BJ (cell line): ENCODE results near the gene PHLPP1. TPM values are rescaled to one million over a fixed set of nuclear protein-coding genes. Genes with fewer than 3 reads are reported as not detected.

Source experiments
- CTCF ChIA-PET: fragments of 350-600 bp; formaldehyde crosslinking; extraction: SDS; loops from one replicate; lab custom pipeline; 2021; ENCODE audit warnings: antibody characterized with exemption, inconsistent platforms; lab: Yijun Ruan, JAX
- POLR2A ChIA-PET: fragments of 300-600 bp; sonication (Branson Sonifier 250); formaldehyde crosslinking; extraction: SDS; loops from one replicate; lab custom pipeline; 2021; ENCODE audit warnings: antibody characterized with exemption; lab: Charles Lee
- DNase-seq: peaks from one replicate; pipeline ENCODE4 v3.0.0-alpha.2; 2011; ENCODE audit warnings: low read depth
- H3K27me3 ChIP-seq: 2 replicates; pipeline ENCODE4 v1.6.0; 2011; ENCODE audit warnings: low read length; ENCODE audit not compliant: control insufficient read depth, insufficient read depth
- H3K36me3 ChIP-seq: 2 replicates; pipeline ENCODE4 v1.5.1; 2011; ENCODE audit warnings: low read length; ENCODE audit not compliant: control insufficient read depth, insufficient read depth
- H3K4me3 ChIP-seq: 2 replicates; pipeline ENCODE4 v1.5.1; 2011; ENCODE audit warnings: low read depth, mild to moderate bottlenecking, control low read depth, low read length
- CTCF ChIP-seq: IDR thresholded peaks from 2 replicates; pipeline ENCODE4 v1.5.1; 2011; ENCODE audit warnings: low read depth, mild to moderate bottlenecking, control low read depth, inconsistent platforms, low read length, moderate library complexity; ENCODE audit not compliant: insufficient read depth
- polyA plus RNA-seq: library from polyadenylated mRNA; depleted of rRNA; stranded (reverse); fragments of >200 nt; gene quantifications from 2 replicates; pipeline ENCODE4 v1.2.3, GENCODE V29; 2011

PHLPP1 gene
- polyA plus RNA-seq, 1 experiment, result 4.0 TPM

- no peaks in the 10 kb centered on the region for H3K27me3 ChIP-seq
- DNase-seq, result no peak
- TF ChIP-seq CTCF, result no peak
- POLR2A ChIA-PET, result no interaction called here
- H3K4me3 ChIP-seq, result no peak overlapping the region
- H3K36me3 ChIP-seq, result no peaks in the 10 kb centered on the region
- CTCF ChIA-PET, result interaction anchor here (0.6 kb wide), 1 partner anchor 30 kb away, joined by 5 read pairs; no protein-coding TSS in a partner anchor
These were observed 25.8 kb downstream of the PHLPP1 start for GRCh38 chr18:62741118-62741566.

DNA sequence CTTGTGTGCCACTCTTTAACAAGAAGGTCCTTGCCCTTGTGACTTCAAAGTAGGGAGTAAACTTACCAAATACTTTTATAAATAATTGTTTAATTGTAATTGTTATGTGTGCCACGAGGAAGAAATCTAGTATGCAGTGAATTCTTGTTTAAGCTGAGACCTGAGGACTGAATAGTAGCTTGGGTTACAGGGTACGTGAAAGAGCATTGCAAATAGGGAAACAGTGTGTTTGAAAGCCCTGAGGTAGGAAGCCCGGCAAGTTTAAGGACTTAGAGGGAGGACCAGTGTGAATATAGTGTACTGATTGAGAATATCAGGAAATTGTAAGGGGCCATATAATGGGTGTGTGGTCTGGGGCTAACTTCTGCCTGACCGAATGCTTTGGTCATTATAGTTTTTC is 26.2 kb downstream of the PHLPP1 start:
- H3K36me3 ChIP-seq, result no peaks in the 10 kb centered on the region
- DNase-seq, result no peak
- ChIA-PET POLR2A (no interaction called here), CTCF (interaction anchor here (1.0 kb wide), 1 partner anchor 73 kb away, joined by 3 read pairs; no protein-coding TSS in a partner anchor)
- no peaks in the 10 kb centered on the region for H3K27me3 ChIP-seq
- no peak for TF ChIP-seq CTCF
- H3K4me3 ChIP-seq, result no peak overlapping the region

- Histone ChIP-seq H3K36me3 (no peaks in the 10 kb centered on the region), H3K27me3 (no peaks in the 10 kb centered on the region), H3K4me3 (no peak overlapping the region)
- ChIA-PET POLR2A (no interaction called here), CTCF (interaction anchor here (0.5 to 0.7 kb wide), 2 partner anchors 12 to 1050 kb away, joined by 3 to 5 read pairs; no protein-coding TSS in a partner anchor)
- no peak for TF ChIP-seq CTCF
- DNase-seq, result no peak
These were observed 29.0 kb downstream of the PHLPP1 start for GRCh38 chr18:62744076-62744968.

DNA sequence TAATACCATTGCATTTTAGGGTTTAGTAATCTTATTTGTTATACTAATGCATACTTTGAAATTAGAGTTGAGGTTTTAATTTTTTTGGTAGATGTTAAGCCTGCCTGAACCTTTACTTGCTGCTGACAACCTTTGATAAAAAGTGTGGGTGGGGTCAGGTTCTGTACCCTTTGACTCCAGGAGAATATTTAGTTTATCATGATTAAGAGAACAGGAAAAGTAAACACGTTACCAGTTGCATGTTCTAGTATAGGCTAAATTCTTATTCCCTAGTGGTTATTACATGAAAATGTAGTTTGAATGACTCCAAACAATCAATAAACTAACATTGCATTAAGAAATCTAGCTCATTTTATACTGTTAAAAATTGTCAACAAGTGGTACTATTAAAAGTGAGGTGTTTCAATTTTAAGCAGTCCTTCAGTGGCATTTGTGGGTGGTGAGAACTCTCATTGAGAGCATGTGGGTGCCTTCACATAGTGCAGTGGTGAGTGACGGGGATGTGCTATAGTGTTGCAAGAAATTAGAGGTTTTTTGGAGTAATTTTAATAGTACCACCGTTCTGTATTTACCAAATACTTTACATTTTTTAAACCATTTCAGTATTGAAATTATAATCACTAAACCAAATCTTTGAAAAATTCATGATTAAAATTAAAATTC is 29.9 kb downstream of the PHLPP1 start:
- ChIA-PET CTCF (interaction anchor here (0.5 to 0.7 kb wide), 2 partner anchors 11 to 1050 kb away, joined by 3 to 5 read pairs; no protein-coding TSS in a partner anchor), POLR2A (no interaction called here)
- DNase-seq, result no peak
- H3K27me3 ChIP-seq, result no peaks in the 10 kb centered on the region
- no peak for TF ChIP-seq CTCF
- no peak overlapping the region for H3K4me3 ChIP-seq
- H3K36me3 ChIP-seq, result no peaks in the 10 kb centered on the region

GRCh38 chr18:62749389-62749788 is 34.0 kb downstream of the PHLPP1 start:
- ChIA-PET POLR2A (no interaction called here), CTCF (no interaction called here)
- TF ChIP-seq CTCF, result no peak
- DNase-seq, result no peak
- Histone ChIP-seq H3K36me3 (no peaks in the 10 kb centered on the region), H3K4me3 (no peak overlapping the region), H3K27me3 (no peaks in the 10 kb centered on the region)
